ENCODE data around the gene CCDC185.

GRCh38 chr1:223426936-223427335, 33.7 kb downstream of the CCDC185 start:
- TF ChIP-seq CTCF (IDR thresholded peaks at IDR 0.05) (no peak), POLR2A (IDR thresholded peaks at IDR 0.05) (no peak)

Data from testis (tissue), 2 donors.